Measurements from ENCODE around the gene ASF1B. TPM values are rescaled to one million over a fixed set of nuclear protein-coding genes. Genes with fewer than 3 reads are reported as not detected.

Gene ASF1B
- total RNA-seq, 1 experiment from 2014 or later: 38.4 TPM

GRCh38 chr19:14070268-14071050, 65.9 kb downstream of the ASF1B start (continued):
- TF ChIP-seq AFF4 (CRISPR knock-in tag; IDR thresholded peaks at IDR 0.05; ENCODE audit: borderline replicate concordance) (no peak), E2F5 (CRISPR knock-in tag; IDR thresholded peaks at IDR 0.05) (no peak)

Other genes with a start within 250 kb of the ASF1B start
- 5.0 to 7.2 TPM (median 6.4 TPM) in 3 replicates for gene BRME1, start 230.5 kb downstream of the ASF1B start, total RNA-seq (2021)
- 36.6 to 44.2 TPM (median 42.2 TPM) in 3 replicates for gene CC2D1A, start 230.4 kb downstream of the ASF1B start, total RNA-seq (2021)
- 1.1 to 1.4 TPM (median 1.4 TPM) in 3 replicates for gene PODNL1, start 198.2 kb downstream of the ASF1B start, total RNA-seq (2021)
- gene DCAF15, start 184.1 kb downstream of the ASF1B start, total RNA-seq (2021): 82.9 to 89.0 TPM (median 83.3 TPM) in 3 replicates
- gene RFX1, start 130.3 kb downstream of the ASF1B start, total RNA-seq (2021): 20.4 to 23.2 TPM (median 21.4 TPM) in 3 replicates
- not detected in 3 replicates for gene RLN3, start 108.4 kb downstream of the ASF1B start, total RNA-seq (2021)
- gene IL27RA, start 104.8 kb downstream of the ASF1B start, total RNA-seq (2021): 11.8 to 12.2 TPM (median 12.0 TPM) in 3 replicates
- 25.9 to 31.1 TPM (median 28.6 TPM) in 3 replicates for gene PALM3, start 74.5 kb downstream of the ASF1B start, total RNA-seq (2021)
- gene MISP3, start 63.8 kb downstream of the ASF1B start, total RNA-seq (2021): 2.4 to 3.4 TPM (median 3.2 TPM) in 3 replicates
- 0.35 to 0.87 TPM (median 0.41 TPM) in 3 replicates for gene C19orf67, start 50.8 kb downstream of the ASF1B start, total RNA-seq (2021)
- gene SAMD1, start 45.8 kb downstream of the ASF1B start, total RNA-seq (2021): 113 to 131 TPM (median 116 TPM) in 3 replicates
- 37.8 to 48.0 TPM (median 41.7 TPM) in 3 replicates for gene PRKACA, start 18.8 kb downstream of the ASF1B start, total RNA-seq (2021)
- gene ADGRL1, start 69.6 kb upstream of the ASF1B start, total RNA-seq (2021): 128 to 140 TPM (median 140 TPM) in 3 replicates
- gene ADGRE5, start 244.9 kb upstream of the ASF1B start, total RNA-seq (2021): 3.2 to 4.0 TPM (median 3.9 TPM) in 3 replicates

Data from WTC11 (cell line).